BJ (cell line): ENCODE results near the gene FBLIM1. TPM values are rescaled to one million over a fixed set of nuclear protein-coding genes. Genes with fewer than 3 reads are reported as not detected.

Experiments used
- CTCF ChIA-PET: fragments of 350-600 bp; formaldehyde crosslinking; extraction: SDS; loops from one replicate; lab custom pipeline; 2021; ENCODE audit warnings: antibody characterized with exemption, inconsistent platforms; lab: Yijun Ruan, JAX
- POLR2A ChIA-PET: fragments of 300-600 bp; sonication (Branson Sonifier 250); formaldehyde crosslinking; extraction: SDS; loops from one replicate; lab custom pipeline; 2021; ENCODE audit warnings: antibody characterized with exemption; lab: Charles Lee
- DNase-seq: peaks from one replicate; pipeline ENCODE4 v3.0.0-alpha.2; 2011; ENCODE audit warnings: low read depth
- H3K27me3 ChIP-seq: 2 replicates; pipeline ENCODE4 v1.6.0; 2011; ENCODE audit warnings: low read length; ENCODE audit not compliant: control insufficient read depth, insufficient read depth
- H3K36me3 ChIP-seq: 2 replicates; pipeline ENCODE4 v1.5.1; 2011; ENCODE audit warnings: low read length; ENCODE audit not compliant: control insufficient read depth, insufficient read depth
- H3K4me3 ChIP-seq: 2 replicates; pipeline ENCODE4 v1.5.1; 2011; ENCODE audit warnings: low read depth, mild to moderate bottlenecking, control low read depth, low read length
- polyA plus RNA-seq: library from polyadenylated mRNA; depleted of rRNA; stranded (reverse); fragments of >200 nt; gene quantifications from 2 replicates; pipeline ENCODE4 v1.2.3, GENCODE V29; 2011
- TF ChIP-seq, protein P1 (sequence below): IDR thresholded peaks from 2 replicates; pipeline ENCODE4 v1.5.1; 2011; ENCODE audit warnings: low read depth, mild to moderate bottlenecking, control low read depth, inconsistent platforms, low read length, moderate library complexity; ENCODE audit not compliant: insufficient read depth

The FBLIM1 gene
- polyA plus RNA-seq, 1 experiment, result 254 TPM

DNA sequence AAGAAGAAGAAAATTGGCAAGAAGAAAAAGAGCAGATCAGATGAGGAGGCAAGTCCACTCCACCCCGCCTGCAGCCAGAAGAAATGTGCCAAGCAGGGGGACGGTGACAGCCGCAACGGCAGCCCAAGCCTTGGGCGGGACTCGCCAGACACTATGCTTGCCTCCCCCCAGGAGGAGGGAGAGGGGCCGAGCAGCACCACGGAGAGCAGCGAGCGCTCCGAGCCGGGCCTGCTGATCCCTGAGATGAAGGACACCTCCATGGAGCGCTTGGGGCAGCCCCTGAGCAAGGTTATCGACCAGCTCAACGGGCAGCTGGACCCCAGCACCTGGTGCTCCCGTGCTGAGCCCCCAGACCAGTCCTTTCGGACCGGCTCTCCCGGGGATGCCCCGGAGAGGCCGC, 31.6 kb upstream of the FBLIM1 start:
- TF ChIP-seq, protein P1, sequence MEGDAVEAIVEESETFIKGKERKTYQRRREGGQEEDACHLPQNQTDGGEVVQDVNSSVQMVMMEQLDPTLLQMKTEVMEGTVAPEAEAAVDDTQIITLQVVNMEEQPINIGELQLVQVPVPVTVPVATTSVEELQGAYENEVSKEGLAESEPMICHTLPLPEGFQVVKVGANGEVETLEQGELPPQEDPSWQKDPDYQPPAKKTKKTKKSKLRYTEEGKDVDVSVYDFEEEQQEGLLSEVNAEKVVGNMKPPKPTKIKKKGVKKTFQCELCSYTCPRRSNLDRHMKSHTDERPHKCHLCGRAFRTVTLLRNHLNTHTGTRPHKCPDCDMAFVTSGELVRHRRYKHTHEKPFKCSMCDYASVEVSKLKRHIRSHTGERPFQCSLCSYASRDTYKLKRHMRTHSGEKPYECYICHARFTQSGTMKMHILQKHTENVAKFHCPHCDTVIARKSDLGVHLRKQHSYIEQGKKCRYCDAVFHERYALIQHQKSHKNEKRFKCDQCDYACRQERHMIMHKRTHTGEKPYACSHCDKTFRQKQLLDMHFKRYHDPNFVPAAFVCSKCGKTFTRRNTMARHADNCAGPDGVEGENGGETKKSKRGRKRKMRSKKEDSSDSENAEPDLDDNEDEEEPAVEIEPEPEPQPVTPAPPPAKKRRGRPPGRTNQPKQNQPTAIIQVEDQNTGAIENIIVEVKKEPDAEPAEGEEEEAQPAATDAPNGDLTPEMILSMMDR, result no peak
- Histone ChIP-seq H3K36me3 (peaks cover 50% of the 10 kb centered on the region), H3K27me3 (no peaks in the 10 kb centered on the region), H3K4me3 (no peak overlapping the region)
- no peak for DNase-seq
- ChIA-PET CTCF (interaction anchor here (0.8 to 1.1 kb wide), 2 partner anchors 13 to 14 kb away, joined by 3 read pairs; no protein-coding TSS in a partner anchor), POLR2A (no interaction called here)

DNA sequence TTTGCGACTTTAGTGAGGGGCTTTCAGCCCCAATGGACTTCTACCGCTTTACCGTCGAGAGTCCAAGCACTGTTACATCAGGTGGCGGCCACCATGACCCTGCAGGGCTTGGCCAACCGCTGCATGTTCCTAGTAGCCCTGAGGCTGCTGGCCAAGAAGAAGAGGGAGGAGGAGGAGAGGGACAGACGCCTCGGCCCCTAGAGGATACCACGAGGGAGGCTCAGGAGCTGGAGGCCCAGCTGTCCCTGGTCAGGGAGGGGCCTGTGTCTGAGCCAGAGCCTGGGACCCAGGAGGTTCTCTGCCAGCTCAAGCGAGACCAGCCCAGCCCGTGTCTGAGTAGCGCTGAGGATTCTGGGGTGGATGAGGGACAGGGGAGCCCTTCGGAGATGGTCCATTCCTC, 31.2 kb upstream of the FBLIM1 start:
- H3K36me3 ChIP-seq, result peaks cover 54% of the 10 kb centered on the region
- TF ChIP-seq, protein P1, result no peak
- CTCF ChIA-PET, result interaction anchor here (1.1 kb wide), 1 partner anchor 14 kb away, joined by 3 read pairs; no protein-coding TSS in a partner anchor
- no peaks in the 10 kb centered on the region for H3K27me3 ChIP-seq
- POLR2A ChIA-PET, result no interaction called here
- H3K4me3 ChIP-seq, result no peak overlapping the region
- no peak for DNase-seq

DNA sequence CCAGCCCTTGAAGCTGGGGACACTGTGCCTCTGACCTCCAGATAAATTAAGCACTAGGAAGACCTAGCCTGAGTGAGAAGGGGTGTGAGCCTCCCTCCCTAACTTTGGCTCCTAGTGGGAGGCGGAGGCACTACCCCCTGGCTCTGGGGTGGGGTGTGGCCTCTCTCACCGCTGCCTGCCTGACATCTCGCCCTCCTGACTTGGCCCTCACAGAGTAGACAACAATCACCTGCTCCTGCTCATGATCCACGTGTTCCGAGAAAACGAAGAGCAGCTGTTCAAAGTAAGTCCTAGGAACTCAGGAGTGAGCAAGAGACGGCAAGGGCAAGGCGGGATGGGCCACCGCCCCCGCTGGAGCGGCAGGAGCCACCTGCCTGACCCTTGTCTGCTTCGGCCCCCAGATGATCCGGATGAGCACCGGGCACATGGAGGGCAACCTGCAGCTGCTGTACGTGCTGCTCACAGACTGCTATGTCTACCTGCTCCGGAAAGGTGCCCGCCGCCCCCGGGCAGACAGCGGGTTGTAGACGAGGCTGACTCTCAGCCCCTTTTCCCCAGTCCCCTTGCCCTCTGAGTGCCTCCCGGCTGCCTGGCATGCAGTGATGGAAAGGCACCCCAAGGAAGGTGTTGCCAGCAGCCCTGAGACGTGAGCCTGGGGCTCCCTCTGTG, 30.6 kb upstream of the FBLIM1 start:
- TF ChIP-seq, protein P1, result no peak
- Histone ChIP-seq H3K36me3 (peaks cover 56% of the 10 kb centered on the region), H3K27me3 (no peaks in the 10 kb centered on the region), H3K4me3 (no peak overlapping the region)
- no peak for DNase-seq
- ChIA-PET POLR2A (no interaction called here), CTCF (interaction anchor here (1.1 kb wide), 1 partner anchor 14 kb away, joined by 3 read pairs; no protein-coding TSS in a partner anchor)

DNA sequence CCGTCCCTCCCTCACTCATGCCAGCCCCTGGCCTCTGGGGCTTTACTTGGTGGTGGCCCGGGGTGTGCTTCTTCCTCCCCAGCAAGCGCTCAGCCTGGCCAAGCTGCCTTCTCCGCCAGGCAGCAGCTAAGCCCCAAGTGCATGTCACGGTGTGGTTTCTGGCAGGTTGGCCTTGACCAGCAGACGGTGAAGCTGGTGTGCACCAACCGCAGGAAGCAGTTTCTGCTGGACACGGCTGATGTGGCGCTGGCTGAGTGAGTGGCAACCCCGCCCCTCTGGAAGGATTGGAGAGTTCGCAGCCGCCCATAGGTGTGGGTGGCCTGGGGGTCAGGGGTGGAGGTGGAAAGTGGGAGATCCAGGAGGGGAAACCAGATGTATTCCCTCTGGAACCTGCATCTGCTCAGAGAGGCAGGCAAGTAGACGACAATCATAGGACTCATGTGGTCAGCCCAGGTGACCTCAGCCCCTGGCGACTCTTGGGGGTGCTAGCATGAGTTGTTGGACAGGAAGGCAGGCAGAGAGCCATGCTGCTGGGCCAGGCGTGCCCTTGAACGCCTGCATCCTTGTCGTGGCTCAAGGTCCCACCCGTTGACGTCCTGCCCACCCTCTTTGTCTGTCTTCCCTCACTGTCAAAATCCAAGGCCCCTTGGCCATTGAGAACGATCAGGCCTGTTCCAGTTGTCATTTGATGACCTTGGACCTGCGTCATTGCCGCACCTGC, 29.5 kb upstream of the FBLIM1 start:
- ChIA-PET CTCF (no interaction called here), POLR2A (no interaction called here)
- TF ChIP-seq, protein P1, result no peak
- Histone ChIP-seq H3K36me3 (peaks cover 60% of the 10 kb centered on the region), H3K27me3 (no peaks in the 10 kb centered on the region), H3K4me3 (no peak overlapping the region)
- DNase-seq, result no peak

DNA sequence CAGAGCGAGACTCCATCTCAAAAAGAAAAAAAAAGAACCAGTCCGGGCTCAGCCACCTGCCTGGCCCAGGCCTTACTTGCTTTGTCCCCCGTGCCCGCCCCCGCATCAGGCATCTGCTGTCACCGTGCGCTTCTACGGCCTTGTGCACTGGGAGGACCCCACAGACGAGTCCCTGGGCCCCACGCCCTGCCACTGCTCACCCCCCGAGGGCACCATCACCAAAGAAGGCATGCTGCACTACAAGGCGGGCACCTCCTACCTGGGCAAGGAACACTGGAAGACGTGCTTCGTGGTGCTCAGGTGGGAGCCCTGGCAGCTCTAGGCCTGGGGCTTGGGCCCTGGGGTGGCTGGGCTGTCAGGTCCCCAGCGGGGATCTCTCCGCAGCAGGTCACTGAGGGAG, 28.2 kb upstream of the FBLIM1 start:
- ChIA-PET POLR2A (no interaction called here), CTCF (no interaction called here)
- TF ChIP-seq, protein P1, result no peak
- Histone ChIP-seq H3K36me3 (peaks cover 64% of the 10 kb centered on the region), H3K27me3 (no peaks in the 10 kb centered on the region), H3K4me3 (no peak overlapping the region)
- DNase-seq, result no peak
